Measurements from ENCODE around the gene OR10A2. TPM values are rescaled to one million over a fixed set of nuclear protein-coding genes. Genes with fewer than 3 reads are reported as not detected.

OR10A2 gene
- total and polyA plus RNA-seq, 2 donors from 2014 or later: not detected

GRCh38 chr11:6888830-6889229, 26.0 kb downstream of the OR10A2 start:
- H3K9me3 ChIP-seq (ENCODE audit: control insufficient read depth in 2 of 3, insufficient read depth in 1 of 3, low read length in 3 of 3): peaks cover 0 to 1% (median 0%) of the 10 kb centered on the region in 3 donors
- H3K4me1 ChIP-seq (ENCODE audit: control insufficient read depth in 2 of 3, insufficient read depth in 2 of 3, low read depth in 1 of 3, low read length in 3 of 3): no peaks in the 10 kb centered on the region
- TF ChIP-seq CTCF (IDR thresholded peaks at IDR 0.05; ENCODE audit: borderline replicate concordance, extremely low read depth, insufficient read depth): no peak
- DNase-seq: no peak
- no peak overlapping the region for H3K4me3 ChIP-seq (ENCODE audit: low read length in 3 of 3)
- H3K36me3 ChIP-seq (ENCODE audit: control insufficient read depth in 2 of 3, insufficient read depth in 3 of 3, low read length in 3 of 3): no peaks in the 10 kb centered on the region
- intact Hi-C loops (cut with DNase I): no loop called here
- H3K9ac ChIP-seq (ENCODE audit: low read length in 3 of 3): no peak overlapping the region
- FAIRE-seq: no peak
- H3K27ac ChIP-seq (ENCODE audit: low read depth in 2 of 2, low read length in 2 of 2): no peak overlapping the region
- no peaks in the 10 kb centered on the region for H3K27me3 ChIP-seq (ENCODE audit: control insufficient read depth, insufficient read depth, low read length)

GRCh38 chr11:6889835-6890234, 27.0 kb downstream of the OR10A2 start:
- DNase-seq: no peak
- Histone ChIP-seq H3K27me3 (ENCODE audit: control insufficient read depth, insufficient read depth, low read length) (no peaks in the 10 kb centered on the region), H3K9me3 (ENCODE audit: control insufficient read depth in 2 of 3, insufficient read depth in 1 of 3, low read length in 3 of 3) (peaks cover 0 to 1% (median 0%) of the 10 kb centered on the region in 3 donors), H3K4me3 (ENCODE audit: low read length in 3 of 3) (no peak overlapping the region), H3K9ac (ENCODE audit: low read length in 3 of 3) (no peak overlapping the region), H3K4me1 (ENCODE audit: control insufficient read depth in 2 of 3, insufficient read depth in 2 of 3, low read depth in 1 of 3, low read length in 3 of 3) (no peaks in the 10 kb centered on the region), H3K27ac (ENCODE audit: low read depth in 2 of 2, low read length in 2 of 2) (no peak overlapping the region), H3K36me3 (ENCODE audit: control insufficient read depth in 2 of 3, insufficient read depth in 3 of 3, low read length in 3 of 3) (no peaks in the 10 kb centered on the region)
- intact Hi-C loops (cut with DNase I): no loop called here
- FAIRE-seq: no peak
- no peak for TF ChIP-seq CTCF (IDR thresholded peaks at IDR 0.05; ENCODE audit: borderline replicate concordance, extremely low read depth, insufficient read depth)

- intact Hi-C loops (cut with DNase I): no loop called here
- Histone ChIP-seq H3K36me3 (ENCODE audit: control insufficient read depth in 2 of 3, insufficient read depth in 3 of 3, low read length in 3 of 3) (no peaks in the 10 kb centered on the region), H3K9ac (ENCODE audit: low read length in 3 of 3) (no peak within 1 kb of the TSS), H3K9me3 (ENCODE audit: control insufficient read depth in 2 of 3, insufficient read depth in 1 of 3, low read length in 3 of 3) (peaks cover 0 to 1% (median 0%) of the 10 kb centered on the region in 3 donors), H3K27ac (ENCODE audit: low read depth in 2 of 2, low read length in 2 of 2) (no peak within 1 kb of the TSS), H3K4me1 (ENCODE audit: control insufficient read depth in 2 of 3, insufficient read depth in 2 of 3, low read depth in 1 of 3, low read length in 3 of 3) (no peaks in the 10 kb centered on the region), H3K4me3 (ENCODE audit: low read length in 3 of 3) (no peak within 1 kb of the TSS), H3K27me3 (ENCODE audit: control insufficient read depth, insufficient read depth, low read length) (no peaks in the 10 kb centered on the region)
- no peak for FAIRE-seq
- no peak for TF ChIP-seq CTCF (IDR thresholded peaks at IDR 0.05; ENCODE audit: borderline replicate concordance, extremely low read depth, insufficient read depth)
- no peak for DNase-seq
Measured at GRCh38 chr11:6892400-6892799, 29.5 kb downstream of the OR10A2 start, which contains the start of gene OR2D2. TSS of gene OR2D2 (minus strand) at chr11:6892500. CDS start at chr11:6892500, 0 bp downstream.

- no peak for FAIRE-seq
- no peaks in the 10 kb centered on the region for H3K4me1 ChIP-seq (ENCODE audit: control insufficient read depth in 2 of 3, insufficient read depth in 2 of 3, low read depth in 1 of 3, low read length in 3 of 3)
- H3K9me3 ChIP-seq (ENCODE audit: control insufficient read depth in 2 of 3, insufficient read depth in 1 of 3, low read length in 3 of 3): no peaks in the 10 kb centered on the region
- TF ChIP-seq CTCF (IDR thresholded peaks at IDR 0.05; ENCODE audit: borderline replicate concordance, extremely low read depth, insufficient read depth): no peak
- H3K36me3 ChIP-seq (ENCODE audit: control insufficient read depth in 2 of 3, insufficient read depth in 3 of 3, low read length in 3 of 3): no peaks in the 10 kb centered on the region
- H3K9ac ChIP-seq (ENCODE audit: low read length in 3 of 3): no peak overlapping the region
- no peaks in the 10 kb centered on the region for H3K27me3 ChIP-seq (ENCODE audit: control insufficient read depth, insufficient read depth, low read length)
- no peak overlapping the region for H3K4me3 ChIP-seq (ENCODE audit: low read length in 3 of 3)
- no peak overlapping the region for H3K27ac ChIP-seq (ENCODE audit: low read depth in 2 of 2, low read length in 2 of 2)
- intact Hi-C loops (cut with DNase I): no loop called here
- no peak for DNase-seq
Measured at GRCh38 chr11:6894097-6894496, 31.2 kb downstream of the OR10A2 start.
